DMS 273 treated with DMSO at 0.1 percent for 48 hours (cell line): ENCODE results near the gene PHPT1.
"Not testable (repeated sequence)": the region's sequence is repeated elsewhere in the genome, so short reads cannot be mapped to it uniquely, and the experiment has no call there.

ENCODE experiments used
- DNase-seq: peaks from one replicate; lab custom pipeline; 2025; lab: John Stamatoyannopoulos, UW

Gene PHPT1

DNA sequence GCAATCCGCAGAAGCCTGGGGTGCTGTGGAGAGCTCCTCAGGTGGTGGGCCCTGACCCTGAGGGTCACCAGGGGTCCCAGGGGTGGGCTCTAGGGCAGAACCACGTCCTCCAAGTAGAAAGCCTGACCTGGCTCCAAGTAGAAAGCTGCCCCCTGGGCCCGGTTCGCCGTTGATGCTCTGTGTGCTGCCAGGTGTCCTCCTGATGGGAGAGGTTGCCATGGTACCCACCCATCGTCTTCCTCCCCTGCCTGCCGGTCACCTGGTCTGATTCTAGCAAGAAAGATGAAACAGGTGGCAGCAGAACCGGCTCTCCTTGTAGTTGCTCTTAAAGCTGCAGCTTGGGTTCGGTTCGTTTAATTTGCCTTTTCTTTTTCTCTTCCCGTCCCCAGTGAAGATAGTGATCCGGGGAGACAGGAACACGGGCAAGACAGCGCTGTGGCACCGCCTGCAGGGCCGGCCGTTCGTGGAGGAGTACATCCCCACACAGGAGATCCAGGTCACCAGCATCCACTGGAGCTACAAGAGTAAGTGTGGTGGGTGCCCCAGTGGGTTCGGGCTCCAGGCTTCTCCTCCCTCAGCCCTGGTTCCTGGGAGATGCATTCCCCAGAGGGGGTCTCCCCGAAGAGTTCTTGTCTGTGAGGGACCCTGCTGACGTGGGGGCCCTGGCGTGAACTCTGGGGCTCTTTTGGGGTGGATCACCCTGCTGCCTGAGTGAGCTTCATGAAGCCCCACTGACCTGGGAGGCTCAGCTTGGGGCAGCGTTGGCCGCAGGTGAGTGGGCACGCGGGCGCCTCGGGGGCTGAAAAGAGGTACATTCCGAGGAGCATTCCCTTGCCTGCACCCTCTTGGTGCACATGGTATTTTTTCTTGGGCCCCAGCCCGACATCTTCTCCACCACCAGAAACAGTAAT is 25.8 kb upstream of the PHPT1 start:
- DNase-seq: no peak

DNA sequence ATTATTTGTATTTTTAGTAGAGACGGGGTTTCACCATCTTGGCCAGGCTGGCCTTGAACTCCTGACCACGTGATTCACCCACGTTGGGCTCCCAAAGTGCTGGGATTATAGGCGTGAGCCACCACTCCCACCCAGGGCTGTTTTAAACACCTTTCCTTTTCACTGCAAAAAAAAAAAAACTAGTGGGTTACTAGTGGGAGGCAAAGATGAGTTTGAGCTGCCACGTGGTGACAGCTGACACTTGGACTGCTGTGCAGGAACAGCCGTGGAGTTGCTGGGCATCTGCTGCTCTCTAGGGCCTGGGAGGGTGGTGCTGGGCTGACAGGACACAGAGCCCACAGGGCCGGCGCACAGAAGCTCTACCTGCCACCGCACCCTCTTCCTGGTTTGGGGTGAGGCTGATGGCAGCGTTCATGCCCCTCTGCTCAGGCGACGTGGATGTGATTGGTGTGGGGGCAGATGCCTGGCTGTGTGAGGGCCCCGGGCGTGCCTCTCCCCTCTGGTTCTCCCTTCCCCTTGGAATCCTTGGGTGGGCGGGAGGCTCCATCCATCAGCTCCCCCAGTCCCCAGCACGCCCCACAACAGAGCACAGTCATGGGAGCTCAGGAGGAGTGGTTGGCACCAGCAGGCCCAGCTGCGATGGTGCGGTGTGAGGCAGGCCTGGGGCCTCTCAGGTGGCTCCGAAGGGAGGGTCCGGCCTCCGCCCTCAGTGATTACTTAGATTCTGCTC is 24.5 kb upstream of the PHPT1 start:
- no peak for DNase-seq

DNA sequence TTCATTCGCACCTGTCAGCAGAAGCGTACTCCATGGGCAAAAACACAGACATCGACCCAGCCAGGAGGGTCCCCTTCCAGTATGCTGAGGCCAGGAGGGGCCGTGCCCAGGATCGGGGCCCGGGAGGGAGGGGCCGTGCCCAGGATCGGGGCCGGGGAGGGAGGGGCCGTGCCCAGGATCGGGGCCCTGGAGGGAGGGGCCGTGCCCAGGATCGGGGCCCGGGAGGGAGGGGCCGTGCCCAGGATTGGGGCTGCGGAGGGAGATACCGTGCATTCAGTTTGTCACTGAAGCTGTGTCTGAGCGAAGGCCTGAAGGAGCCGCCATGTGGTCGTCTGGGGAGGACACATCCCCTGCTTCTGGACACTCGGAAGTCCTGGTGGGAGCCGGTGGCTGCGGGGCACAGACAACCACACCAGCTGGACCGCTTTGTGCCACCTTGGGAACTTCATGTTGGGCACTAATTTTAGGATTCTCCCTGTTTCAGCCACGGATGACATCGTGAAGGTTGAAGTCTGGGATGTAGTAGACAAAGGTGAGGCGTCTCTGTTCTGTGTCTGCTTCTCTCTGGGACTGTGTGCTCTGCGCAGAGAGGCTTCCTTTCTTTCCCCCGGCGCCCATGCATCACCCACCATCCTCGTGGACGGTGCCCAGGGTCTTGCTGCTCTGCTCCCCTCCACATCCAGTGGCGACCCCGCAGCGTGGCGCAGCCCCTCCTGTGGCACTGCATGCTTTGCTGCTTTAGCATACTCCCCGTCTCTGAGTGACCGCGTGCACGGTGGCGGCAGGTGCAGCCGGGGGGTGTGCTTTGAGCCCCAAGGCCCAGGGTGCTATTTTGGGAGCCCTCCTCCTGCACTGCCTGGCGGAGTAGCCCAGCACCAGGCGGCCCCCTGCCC is 23.7 kb upstream of the PHPT1 start:
- no peak for DNase-seq

DNA sequence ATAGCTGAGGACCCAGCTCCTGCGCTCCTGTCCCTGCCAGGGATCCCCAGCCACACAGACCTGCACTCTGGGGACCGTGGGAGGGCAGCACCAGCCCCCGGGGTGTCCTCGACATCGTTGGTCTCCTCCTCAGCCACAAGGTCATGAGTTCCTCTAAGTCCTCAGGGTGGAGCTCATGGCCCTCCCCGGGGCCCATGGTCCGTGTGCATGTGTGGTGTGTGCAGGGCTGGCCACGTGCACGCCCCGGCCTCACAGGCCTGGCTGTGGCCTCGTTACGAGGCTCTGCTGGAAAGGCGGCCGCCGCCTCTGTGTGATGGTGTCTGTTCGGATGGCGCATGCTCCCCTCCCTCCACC is 23.0 kb upstream of the PHPT1 start:
- no peak for DNase-seq

DNA sequence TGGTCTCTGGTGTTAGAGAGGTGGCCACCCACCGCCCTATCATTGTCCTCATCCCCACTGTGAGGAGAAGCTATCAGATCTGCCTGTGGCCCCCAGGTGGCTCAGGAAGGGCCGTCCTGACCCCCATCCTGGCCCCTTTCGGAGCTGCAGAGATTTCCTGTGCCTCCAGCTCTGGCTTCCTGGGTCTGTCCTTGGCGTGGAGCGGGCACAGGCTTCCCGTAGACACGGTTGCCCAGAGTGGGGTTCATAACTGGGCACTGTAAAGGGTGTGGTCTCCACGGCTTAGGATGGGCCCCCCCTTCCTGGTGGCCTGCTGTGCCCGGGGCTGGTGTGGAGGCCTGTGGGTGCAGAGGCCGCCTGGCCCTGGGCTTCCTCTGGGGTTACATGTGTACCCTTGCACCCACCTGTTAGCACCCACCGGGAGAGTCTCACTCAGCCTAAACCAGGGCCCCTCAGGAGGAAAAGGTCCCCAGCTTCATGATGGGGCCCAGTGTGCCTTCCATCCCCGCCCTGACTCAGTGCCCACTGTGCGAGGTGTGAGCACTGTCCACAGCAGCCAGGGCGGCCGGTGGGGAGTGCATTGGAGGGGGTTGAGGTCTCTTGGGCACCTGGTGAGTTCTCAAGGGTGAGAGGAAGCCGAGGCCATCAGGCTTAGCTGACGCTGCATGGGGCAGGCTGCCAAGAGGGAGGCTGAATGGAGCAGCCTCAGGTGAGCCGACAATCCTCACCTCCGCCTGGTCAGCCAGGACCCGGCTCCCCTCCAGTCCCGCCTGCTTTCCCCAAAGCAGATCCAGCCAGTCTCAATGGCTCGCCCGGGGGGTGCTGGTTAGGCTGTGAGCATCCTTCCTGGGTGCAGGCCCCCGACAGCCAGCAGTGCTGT is 22.3 kb upstream of the PHPT1 start:
- DNase-seq: no peak

DNA sequence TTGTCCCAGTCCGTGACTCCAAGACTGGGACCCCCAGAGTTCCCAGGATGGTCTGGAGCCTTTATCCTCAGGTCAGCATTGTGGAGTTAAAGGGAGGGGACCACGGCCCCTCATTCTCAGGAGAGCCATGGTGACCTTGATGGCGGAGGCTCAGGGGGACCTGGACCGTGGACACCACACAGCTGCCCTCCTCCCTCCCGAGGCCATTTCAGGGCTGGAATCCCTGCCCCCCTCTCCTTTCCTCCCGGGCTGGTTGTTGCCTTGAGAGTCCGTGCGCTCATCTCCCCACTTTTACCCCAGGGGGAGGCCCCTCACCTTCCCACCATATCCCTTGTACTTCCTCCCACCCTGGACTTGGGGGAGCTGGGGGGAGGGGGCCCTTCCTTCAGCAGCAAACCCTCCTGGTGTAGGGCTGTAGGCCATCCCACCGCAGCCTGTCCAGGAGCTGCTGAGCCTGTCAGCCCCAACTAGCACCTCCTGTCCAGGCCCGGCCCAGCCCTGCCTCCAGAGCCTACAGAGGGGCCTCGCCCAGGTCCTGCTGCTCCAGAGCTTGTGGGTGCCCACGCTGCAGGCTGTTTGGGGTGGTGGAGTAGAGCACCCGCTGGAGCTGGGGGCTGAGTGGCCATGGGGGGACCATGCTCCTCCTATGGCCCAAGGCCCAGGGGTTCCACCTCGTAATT is 21.3 kb upstream of the PHPT1 start:
- DNase-seq: no peak

DNA sequence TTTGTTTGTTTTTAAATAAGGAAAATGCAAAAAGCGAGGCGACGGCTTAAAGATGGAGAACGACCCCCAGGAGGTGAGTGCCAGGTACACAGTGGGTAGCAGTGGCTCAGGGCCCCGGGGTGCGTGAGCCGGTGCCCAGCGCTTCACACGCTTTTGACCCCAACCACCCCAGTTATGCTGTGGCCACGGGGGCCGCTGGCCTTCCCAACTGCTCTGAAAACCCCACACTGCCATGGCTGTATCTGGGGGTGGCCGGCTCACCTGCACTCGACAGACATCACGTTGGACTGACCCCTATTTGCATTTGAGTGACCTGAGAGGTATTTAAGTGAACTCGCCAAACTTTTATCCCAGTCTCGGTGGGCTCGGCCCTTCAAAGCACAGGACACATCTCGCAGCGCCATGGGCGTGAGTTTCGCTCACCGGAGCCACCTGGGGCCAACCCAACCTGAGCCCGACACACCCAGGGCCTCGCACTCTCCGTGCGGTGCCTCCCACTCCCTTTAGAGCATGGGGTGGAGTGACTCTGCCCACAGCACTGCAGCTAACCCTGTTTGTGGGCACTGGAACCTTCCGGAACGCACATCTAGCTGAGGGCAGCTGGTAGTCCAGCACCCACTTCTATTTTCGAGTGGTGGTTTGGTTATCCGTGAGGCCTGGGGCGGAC is 20.6 kb upstream of the PHPT1 start:
- DNase-seq: no peak

DNA sequence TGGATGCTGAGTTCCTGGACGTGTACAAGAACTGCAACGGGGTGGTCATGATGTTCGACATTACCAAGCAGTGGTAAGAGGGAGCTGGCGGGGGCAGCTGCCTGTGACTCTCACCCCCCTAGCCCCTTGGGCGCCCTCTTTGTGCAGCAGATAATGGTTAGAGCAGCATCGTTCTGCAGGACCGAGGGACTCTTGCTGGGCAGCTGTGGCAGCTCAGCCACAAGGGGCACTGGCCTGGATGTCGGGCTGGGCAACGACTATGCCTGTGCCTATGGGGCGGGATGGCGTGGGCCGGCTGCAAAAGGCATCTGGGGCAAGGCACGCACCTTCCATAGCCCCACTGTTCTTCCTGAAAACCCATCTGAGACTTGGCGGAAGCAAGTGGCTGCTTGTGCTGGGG is 19.8 kb upstream of the PHPT1 start:
- DNase-seq: no peak

DNA sequence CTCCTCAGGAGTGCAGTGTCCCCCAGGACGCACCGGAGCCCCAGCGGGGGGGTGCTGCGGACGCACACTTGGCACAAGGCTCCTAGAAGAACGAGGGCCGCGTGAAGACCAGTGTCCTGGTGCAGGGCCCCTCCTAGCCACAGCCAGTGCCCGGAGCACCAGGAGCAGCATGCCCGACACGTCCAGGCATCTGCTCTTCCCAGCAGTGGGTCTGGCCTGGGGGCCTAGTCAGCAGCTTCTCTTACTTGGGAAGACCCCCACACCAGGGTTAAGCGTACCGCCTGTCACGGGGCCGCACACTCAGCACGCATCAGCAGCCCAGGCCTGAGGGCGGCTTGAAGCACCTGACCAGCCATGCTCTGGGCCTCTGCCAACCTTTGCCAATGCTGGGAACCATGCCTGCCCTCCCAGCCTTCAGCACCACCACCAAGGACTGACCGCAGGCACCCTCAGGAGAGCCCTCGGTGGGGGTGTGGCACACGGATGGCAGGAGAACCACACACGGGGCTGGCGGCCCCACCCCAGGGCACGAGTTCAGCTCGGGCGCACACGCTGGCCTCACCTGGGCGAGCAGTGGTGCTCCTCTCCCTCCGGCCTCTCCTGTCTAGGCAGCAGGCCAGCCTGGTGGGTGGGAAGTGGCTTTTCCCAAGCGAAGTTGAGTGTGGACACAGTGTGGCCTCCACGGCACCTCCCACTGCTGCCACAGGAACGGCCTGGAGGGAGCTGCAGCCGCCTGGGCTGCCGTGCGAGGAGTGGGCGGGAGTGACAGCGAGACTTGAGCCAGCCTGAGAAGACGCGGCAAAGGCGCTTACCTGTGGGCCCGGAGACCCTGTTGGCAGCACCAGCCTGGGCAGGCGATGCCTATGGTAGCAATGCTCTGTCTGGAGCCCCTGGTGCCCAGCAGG is 19.0 kb upstream of the PHPT1 start:
- DNase-seq: no peak

DNA sequence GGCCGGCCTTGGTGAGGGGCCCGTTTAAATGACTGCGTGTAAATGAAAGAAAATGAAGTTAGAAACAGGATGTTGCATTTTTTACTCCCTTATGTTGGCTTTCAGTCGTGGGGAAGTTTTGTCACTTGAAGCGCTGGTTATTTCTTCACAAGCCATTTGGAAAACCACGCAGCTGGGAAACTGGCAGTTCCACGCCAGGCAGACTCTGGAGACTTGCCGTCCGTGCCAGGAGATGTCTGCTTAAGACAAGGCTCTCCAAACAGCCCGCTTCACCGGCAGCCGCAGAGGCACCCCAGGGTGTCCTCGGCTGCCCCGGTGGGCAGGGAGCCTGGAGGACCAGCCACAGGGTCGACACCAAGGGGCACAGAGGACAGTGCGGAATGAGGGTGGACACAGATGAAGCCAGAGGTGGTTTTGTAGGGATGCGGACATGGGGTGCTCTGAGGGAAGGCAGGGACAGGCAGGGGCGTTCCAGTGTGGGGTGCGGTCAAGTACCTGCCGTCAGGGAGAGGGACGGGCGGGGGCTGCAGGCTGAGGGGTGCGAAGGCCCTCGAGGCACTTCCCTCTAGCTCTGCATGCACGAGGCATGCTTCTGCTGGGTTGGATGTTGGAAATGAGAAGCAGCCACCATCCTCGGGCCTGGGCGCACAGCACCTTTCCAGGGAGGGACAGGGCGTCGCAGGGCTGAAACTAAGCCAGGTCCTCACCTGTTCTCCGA is 18.0 kb upstream of the PHPT1 start:
- no peak for DNase-seq

DNA sequence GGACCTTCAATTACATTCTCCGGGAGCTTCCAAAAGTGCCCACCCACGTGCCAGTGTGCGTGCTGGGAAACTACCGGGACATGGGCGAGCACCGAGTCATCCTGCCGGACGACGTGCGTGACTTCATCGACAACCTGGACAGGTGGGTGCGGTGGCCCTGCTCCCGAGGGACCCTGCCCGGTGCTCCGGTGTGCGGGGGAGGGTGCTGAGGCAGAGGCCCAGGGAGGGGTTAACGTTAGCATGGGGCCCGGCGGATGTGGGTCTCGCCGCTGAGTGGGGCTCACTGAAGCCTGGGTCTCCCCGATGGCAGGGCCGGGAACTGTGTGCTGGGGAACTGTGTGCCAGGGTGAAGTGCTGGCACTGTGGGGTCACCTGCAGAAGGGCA is 17.5 kb upstream of the PHPT1 start:
- no peak for DNase-seq

DNA sequence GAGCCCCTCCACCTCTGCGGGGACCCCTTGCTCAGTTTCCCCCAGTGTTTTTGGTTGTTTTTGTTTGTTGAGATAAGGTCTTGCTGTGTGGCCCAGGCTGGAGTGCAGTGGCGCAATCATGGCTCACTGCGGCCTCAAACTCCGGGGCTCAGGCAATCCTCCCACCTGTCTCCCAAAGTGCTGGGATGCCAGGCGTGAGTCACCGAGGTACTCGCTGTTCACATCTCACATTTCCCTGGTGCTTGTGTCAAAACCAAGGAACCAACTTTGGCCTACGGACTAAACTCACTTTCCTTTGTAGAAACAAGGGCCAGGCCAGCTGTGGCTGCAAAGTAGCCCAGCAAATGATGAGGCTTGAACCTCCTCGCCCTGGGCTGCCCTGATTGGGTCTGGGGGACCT is 16.6 kb upstream of the PHPT1 start:
- DNase-seq: no peak

DNA sequence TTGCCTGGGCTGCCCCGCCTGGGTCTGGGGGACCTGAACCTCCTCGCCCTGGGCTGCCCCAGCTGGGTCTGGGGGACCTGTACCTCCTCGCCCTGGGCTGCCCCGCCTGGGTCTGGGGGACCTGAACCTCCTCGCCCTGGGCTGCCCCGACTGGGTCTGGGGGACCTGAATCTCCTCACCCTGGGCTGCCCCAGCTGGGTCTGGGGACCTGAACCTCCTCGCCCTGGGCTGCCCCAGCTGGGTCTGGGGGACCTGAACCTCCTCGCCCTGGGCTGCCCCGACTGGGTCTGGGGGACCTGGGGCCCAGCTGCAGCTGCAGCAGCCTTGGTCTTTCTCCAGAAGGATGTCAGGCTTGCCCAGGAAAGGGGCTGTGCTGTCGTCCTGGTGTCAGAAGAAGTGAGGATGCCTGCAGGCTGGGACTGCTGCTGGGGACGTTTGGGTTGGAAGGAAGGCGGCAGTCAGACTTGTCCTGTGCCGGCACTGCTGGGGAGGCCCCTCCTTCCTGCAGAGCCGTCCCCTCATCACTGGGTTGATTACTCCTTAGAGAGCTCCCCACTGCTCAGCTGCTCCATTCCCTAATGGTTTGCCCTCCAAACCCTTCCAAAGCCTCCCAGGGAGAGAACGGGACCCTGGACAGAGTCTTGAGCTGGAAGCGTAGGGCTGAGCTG is 15.7 kb upstream of the PHPT1 start:
- not testable (repeated sequence) for DNase-seq

DNA sequence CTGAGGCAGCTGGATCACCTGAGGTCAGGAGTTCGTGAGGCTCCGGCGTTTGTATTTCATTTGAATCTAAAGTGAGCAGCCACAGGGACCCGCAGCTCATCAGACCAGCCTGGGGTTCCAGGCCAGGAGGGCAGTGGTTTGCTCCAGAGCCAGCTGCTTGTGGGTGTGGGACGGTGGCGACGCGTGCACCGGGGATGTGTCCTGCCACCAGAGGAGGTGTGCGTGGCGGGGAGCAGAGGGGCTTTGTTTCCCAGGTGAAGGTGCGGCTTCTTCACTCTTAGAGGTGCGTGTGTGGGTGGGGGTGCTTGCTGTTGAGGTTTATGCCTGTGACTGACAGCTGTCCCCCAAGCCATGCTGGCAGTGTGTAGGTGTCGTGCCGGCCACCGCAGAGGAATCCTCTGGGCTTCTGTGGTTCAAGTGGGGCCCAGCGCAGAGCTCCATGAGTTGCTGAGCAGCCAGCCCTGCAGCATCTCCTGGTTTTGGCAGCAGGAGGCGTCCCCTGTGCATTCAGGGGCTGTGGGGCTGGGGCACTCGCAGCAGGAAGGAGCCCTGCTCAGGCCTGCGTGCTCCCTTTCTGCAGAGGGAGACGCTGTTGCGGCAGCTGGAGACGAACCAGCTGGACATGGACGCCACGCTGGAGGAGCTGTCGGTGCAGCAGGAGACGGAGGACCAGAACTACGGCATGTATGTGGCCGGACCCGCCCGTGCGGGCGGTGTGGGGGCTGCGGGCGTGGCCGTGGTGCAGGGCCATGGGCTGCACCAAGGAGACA is 13.9 kb upstream of the PHPT1 start:
- DNase-seq: no peak

DNA sequence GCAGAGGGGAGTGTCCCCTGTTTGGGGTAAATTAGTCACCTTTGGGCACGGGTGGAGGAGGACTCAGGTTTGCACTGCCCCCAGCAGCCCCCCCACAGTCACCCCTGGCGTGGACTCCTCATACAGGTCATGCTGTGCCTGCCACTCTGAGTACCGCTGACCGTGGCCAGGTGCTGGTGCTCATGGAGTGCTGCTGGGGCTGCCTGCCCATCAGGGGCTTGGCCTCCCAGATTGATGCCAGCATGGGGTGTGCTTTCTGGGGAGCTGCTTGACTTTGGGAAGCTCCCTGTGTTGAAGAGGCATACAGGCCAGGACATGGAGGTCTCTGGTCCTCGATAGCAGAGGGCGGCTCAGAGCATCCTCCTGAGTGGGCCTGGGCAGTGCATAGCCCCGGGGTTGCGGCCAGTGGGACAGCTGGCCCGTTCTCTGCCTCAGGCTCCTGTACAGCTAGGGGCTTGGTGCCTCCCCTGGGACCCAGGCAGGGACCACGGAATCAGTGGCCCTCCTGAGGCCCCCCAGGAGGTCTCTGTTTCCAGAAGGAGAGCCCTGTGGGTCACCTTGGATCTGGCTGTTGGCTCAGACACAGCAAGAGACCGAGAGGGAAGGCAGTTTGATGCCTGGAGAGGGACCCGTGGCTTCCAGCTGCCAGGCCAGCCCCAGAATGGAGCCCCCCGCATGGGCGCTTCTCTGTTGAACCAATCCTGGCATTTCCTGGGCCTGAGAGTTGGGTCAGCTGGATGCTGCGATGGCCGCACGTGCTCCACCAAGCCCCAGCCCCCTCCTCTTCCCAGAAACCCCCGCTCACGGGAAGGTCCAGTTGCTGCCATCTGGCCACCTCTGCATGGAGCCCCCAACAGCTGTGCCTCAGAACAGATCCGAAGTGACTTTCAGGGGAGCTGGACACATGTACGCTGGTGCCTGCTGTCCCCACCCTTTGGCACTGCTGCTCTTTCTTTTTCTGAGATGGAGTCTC is 13.0 kb upstream of the PHPT1 start:
- no peak for DNase-seq
